OCI-LY1 (cell line): ENCODE results near the gene NUBPL.

Source experiments
- CTCF ChIP-seq: fragments of 200-600 bp; sonication (generic), shearing (Covaris generic); IDR thresholded peaks from 2 replicates; pipeline ENCODE4 v1.5.1; 2017; ENCODE audit warnings: mild to moderate bottlenecking, antibody characterized with exemption, low read length, moderate library complexity, mixed read lengths
- EZH2 ChIP-seq: fragments of 200-600 bp; sonication (generic), shearing (Covaris generic); IDR thresholded peaks from 2 replicates; pipeline ENCODE4 v1.8.0; 2017; ENCODE audit warnings: borderline replicate concordance, mixed run types, mild to moderate bottlenecking, antibody characterized with exemption, low read length, moderate library complexity, mixed read lengths

- TF ChIP-seq CTCF: no peak
- TF ChIP-seq EZH2: no peak
Measured at GRCh38 chr14:31837031-31837430, 275.8 kb downstream of the NUBPL start.
